ENCODE results near the gene CACFD1.

DNA sequence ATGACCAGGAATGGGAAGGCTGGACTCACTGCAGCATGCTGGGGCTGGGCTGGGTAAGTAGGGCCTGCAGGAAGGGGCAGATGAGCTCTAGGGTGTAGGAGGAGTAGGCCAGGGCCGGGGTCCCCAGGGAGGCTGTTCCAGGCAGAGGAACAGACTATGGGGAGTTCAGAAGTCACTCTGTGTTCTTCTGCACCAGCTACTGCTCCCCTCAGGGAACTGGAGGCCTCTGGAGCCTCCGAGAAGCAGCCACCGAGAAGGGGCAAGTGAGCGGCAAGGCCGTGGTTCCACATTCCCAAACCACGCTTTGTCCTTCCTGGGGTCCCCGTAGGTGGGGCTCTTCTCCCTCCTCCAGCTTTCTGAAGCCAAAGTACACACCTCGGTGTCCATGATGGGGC, 27.6 kb downstream of the CACFD1 start:
- TF ChIP-seq, protein P1, sequence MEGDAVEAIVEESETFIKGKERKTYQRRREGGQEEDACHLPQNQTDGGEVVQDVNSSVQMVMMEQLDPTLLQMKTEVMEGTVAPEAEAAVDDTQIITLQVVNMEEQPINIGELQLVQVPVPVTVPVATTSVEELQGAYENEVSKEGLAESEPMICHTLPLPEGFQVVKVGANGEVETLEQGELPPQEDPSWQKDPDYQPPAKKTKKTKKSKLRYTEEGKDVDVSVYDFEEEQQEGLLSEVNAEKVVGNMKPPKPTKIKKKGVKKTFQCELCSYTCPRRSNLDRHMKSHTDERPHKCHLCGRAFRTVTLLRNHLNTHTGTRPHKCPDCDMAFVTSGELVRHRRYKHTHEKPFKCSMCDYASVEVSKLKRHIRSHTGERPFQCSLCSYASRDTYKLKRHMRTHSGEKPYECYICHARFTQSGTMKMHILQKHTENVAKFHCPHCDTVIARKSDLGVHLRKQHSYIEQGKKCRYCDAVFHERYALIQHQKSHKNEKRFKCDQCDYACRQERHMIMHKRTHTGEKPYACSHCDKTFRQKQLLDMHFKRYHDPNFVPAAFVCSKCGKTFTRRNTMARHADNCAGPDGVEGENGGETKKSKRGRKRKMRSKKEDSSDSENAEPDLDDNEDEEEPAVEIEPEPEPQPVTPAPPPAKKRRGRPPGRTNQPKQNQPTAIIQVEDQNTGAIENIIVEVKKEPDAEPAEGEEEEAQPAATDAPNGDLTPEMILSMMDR (IDR thresholded peaks at IDR 0.05; ENCODE audit: insufficient read depth, low read depth, low read length): no peak
- TF ChIP-seq EZH2 (IDR thresholded peaks at IDR 0.05; ENCODE audit: insufficient read depth, low read length): no peak
